HT1080 (cell line): Measurements from ENCODE around the gene METTL5. TPM values are rescaled to one million over a fixed set of nuclear protein-coding genes. Genes with fewer than 3 reads are reported as not detected.
"Not testable (repeated sequence)": the region's sequence is repeated elsewhere in the genome, so short reads cannot be mapped to it uniquely, and the experiment has no call there.

Experiments
- DNase-seq: peaks from one replicate; pipeline ENCODE4 v3.0.0-alpha.2; 2015; ENCODE audit warnings: low read depth
- total RNA-seq: library from RNA; depleted of rRNA; stranded (reverse); fragments of >200 nt; shearing (Covaris generic); gene quantifications from 2 replicates; pipeline ENCODE4 v1.2.3, GENCODE V29; 2014

Gene METTL5
- total RNA-seq, 1 experiment from 2014 or later = 110 TPM

DNA sequence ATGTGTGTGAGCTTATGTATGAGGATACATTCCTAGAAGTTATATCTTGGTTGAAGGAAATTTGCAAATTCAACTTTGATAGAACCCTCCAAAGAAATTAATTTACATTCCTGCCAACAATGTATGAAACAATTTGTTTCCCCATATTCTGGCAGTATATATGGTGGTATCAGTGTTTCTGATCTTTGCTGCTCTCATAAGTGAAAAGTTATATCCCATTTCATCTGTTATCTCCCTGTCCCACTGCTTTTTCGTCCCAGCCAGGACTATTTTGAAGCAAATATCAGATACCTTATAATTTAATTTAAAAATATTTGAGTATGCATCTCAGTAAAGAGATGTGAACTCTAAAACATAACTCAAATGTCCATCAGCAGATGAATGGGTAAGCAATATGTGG lies 9.7 kb upstream of the METTL5 start:
- no peak for DNase-seq

DNA sequence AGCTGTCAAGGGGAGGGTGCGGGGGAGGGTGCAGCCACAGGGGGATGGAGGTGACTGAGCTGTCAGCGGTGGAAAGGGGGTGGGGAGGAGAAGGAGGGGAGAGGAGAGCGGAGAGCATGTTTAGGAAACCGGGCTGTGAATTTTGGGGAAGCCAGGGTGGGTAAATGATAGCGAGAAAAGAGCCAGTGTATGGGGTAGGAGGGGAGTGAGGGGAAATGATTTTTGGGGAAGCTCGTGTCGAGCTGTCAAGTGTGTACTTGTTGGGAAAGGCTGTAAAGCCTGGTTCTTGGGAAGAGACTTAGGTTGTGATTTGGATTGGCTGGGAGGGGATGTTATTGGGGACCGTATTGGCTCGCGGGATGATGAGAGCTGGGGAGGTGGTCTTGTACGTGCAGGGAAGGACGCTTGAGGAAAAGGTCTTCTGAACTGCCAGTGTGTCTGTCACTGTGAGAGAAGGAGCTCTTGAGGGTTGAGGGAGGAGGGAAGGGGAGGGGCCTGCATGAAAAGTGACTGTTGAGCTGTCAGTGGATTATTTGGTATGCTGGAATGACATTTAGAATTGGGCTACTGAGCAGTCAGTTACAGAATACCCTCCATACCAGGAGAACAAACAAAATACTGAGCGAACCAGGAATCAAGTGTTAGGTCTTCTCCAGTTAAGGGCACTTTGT lies 3.6 kb upstream of the METTL5 start:
- DNase-seq = peak; percentile 68

DNA sequence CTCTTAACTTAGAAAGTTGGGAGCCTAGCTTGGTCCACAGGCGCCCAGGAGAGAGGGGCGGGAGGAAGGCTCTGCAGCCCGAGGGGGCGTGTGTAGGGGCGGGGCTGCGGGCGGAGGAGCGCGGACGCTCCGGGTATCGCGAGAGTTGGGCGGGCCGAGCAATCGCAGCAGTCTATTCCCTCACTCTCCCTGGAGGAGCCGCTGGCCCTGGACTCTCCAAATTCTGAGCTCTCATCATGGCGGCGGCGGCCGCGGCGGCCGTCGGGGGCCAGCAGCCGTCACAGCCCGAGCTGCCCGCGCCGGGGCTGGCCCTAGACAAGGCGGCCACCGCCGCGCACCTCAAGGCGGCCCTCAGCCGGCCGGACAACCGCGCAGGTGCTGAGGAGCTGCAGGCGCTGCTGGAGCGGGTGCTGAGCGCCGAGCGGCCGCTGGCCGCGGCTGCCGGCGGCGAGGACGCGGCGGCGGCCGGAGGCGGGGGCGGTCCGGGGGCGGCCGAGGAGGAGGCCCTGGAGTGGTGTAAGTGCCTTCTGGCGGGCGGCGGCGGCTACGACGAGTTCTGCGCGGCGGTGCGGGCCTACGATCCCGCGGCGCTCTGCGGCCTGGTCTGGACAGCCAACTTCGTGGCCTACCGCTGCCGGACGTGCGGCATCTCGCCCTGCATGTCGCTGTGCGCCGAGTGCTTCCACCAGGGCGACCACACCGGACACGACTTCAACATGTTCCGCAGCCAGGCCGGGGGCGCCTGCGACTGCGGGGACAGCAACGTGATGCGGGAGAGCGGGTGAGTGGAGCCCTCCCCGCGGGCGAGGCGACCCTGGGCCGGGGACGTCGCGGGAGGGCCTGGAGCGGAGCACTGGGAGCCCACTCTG lies 2.8 kb upstream of the METTL5 start, which contains the start of gene UBR3:
UBR3 (plus strand) TSS at position 183 of the 869 bp plus-strand sequence; CDS start at position 237, 54 bp downstream.
- peak; percentile 88 for DNase-seq

DNA sequence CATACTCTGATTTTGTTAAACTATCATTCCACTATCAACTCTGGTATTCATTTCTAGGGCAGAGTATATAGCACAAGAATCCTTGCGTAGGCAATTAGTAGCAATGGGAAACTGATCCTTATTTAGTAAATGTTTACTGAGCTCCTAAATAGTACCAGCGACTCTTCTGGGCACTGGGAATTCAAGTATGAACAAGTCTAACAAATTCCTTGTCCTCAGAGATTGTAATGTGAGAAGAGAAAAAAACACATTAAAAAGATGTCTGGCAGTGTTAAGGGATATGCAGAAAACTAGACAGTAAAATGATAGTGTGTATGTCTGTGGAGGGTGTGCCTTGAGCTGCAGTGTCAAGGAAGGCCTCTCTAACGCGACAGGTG lies 721 bp downstream of the METTL5 start:
- no peak for DNase-seq

DNA sequence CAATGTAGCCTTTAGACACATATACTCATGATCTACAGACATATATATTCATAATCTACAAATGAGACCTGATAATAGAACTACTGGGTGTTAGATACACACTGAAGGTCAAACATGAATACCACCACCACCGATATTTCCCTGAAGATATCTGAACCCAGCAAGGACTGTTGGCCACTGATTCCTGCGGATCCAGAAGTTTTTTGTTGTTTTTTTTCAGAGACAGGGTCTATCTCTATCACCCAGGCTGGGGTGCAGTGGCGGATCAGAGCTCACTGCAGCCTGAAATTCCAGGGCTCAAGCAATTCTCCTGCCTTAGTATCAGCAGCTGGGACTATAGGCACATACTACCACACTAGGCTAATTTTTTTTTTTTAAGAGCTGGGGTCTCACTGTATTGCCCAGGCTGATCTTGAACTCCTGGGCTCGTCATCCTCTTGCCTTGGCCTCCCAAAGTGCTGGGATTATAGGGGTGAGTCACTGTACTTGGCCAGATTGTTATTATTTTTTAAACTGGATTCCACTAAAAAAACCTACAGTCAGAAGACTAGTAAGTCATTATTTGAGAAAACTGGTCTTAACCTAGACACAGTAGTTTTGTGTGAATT lies 1.8 kb downstream of the METTL5 start:
- no peak for DNase-seq

DNA sequence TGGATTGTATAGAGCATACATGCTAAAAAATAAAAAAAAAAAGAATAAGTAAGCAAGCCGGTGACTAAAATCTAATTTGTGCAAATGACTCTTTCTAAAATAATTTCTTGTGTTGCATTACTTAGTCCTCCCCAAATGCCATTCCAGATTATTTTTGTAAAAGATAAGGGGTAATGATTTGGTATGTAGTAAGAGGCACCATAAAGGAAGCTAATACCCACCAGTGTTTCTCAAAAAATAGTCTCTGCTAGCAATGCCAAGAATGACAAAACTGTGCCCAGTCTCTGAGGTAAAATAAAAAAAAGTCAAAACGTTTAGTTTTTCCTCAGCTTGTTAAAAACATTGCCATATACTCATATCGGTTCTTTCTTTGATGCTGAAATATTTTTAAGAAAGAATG lies 2.7 kb downstream of the METTL5 start:
- no peak for DNase-seq

DNA sequence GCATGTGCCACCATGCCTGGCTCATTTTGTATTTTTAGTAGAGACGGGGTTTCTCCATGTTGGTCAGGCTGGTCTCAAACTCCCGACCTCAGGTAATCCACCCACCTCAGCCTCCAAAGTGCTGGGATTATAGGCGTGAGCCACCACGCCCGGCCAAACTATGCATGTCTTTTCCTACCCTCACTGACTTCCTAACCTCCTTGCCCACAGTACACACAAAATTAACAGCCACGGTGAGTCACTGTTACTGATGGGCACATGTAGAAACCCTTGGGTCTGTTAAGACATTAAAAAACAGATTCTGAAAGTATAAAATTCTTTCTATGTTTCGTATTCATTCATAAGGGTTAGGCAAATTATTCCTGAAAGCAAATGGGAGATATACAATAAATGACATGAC lies 4.6 kb downstream of the METTL5 start:
- DNase-seq = peak; percentile 76

DNA sequence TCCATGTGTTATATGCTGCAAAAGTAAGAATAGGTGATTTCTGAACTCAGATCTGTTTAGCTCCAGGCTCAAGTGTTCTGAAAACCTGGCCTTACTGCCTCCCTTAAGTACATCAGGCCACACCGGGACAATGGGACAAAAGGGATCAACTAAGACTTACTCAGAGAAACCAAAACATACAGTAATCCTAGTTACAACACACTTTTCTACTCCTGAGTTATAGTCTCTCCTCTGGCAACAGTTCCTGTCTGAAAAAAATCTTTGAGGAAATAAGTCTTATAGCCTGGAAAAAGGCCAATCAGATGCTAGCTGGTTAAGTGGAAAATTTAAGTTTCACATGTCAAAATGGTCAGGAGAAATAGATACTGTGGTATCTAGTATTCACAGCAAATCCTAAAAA lies 5.6 kb downstream of the METTL5 start:
- DNase-seq = peak; percentile 28

DNA sequence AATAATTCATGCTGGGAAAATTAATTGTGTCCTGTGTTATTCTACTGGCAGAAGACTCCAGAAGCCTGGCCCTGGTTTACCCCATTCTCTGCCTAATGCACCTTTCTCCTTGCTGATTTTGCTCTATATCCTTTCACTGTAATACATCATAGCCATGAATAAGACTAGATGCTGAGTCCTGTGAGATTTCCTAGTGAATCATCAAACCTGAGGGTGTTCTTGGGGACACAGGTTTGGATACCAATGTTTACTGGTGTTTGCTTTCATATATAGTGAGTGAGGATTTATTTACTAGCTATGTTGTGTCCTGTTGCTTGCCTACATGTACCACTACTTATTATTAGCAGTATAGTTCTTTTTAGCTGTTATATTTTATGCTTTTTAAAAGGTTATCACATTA lies 6.5 kb downstream of the METTL5 start:
- no peak for DNase-seq

DNA sequence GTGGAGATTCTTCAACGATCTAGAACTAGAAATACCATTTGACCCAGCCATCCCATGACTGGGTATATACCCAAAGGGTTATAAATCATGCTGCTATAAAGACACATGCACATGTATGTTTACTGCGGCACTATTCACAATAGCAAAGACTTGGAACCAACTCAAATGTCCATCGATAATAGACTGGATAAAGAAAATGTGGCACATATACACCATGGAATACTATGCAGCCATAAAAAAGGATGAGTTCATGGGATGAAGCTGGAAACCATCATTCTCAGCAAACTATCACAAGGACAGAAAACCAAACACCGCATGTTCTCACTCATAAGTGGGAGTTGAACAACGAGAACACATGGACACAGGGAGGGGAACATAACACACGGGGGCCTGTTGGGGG lies 7.3 kb downstream of the METTL5 start:
- not testable (repeated sequence) for DNase-seq

DNA sequence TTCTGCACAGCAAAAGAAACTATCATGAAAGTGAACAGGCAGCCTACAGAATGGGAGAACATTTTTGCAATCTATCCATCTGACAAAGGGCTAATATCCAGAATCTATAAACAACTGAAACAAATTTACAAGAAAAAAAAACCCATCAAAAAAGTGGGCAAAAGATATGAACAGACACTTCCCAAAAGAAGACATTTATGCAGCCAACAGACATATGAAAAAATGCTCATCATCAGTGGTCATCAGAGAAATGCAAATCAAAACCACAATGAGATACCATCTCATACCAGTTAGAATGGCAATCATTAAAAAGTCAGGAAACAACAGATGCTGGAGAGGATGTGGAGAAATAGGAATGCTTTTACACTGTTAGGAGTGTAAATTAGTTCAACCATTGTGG lies 7.7 kb downstream of the METTL5 start:
- not testable (repeated sequence) for DNase-seq

DNA sequence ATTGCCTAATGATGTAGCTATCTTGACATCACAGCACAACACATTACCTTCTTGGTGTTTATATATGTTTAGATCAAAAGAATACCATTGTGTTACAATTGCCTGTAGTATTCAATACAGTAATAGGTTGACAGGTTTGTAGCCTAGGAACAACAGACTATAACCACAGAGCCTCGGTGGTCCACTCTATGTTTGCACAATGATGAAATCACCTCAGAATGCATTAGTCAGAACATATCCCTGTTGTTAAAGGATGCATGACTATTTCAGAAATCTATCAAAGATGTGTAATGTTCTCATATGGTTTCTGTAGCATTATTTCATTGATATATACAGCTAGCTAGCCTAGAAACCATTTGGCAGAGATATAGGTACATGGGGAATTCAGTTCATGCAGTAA lies 8.9 kb downstream of the METTL5 start:
- peak; percentile 82 for DNase-seq

DNA sequence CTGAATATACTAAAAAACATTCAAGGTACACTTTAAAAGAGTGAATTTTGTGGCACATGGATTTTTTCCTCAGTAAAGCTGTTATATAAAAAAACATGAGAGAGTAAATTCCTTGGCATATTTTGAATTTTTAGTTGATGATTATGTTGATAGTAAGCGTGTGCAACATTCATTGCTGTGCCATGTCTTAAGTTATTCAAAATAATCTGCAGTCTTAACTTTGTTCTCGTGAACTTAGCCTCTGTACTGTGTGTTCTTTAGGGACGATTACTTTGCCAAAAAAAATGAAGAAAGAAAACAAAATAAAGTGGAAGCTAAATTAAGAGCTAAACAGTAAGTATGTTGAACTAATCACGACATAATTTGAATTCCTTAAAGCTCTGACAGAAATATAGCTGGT lies 16.5 kb downstream of the METTL5 start:
- no peak for DNase-seq

DNA sequence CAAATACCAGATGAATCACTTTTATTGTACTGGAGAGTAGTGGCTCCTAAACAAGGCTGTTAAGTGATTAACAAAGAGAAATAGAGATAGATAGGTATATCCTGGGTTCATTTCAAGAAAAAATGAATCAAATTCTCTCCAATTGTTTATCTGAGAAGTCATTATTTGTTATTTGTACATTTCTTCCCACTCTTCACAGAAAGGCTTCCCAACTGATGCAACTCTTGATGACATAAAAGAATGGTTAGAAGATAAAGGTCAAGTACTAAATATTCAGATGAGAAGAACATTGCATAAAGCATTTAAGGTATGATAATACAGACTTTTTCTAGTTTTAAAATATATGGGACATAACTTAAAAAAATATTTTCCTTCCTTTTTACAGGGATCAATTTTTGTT lies 18.1 kb downstream of the METTL5 start:
- DNase-seq = no peak

DNA sequence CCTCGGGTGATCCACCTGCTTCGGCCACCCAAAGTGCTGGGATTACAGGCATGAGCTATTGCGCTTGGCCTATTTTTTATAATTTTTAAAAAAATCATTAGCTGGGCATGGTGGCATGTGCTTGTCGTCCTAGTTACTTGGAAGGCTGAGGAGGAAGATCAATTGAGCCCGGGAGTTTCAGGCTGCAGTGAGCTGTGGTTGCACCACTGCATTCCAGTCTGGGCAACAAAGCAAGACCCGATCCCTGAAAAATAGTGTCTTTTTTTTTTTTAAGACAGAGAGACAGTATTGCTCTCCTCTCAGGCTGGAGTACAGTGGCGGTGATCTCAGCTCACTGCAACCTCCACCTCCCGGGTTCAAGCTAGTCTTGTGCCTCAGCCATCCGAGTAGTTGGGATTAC lies 21.2 kb downstream of the METTL5 start:
- no peak for DNase-seq

DNA sequence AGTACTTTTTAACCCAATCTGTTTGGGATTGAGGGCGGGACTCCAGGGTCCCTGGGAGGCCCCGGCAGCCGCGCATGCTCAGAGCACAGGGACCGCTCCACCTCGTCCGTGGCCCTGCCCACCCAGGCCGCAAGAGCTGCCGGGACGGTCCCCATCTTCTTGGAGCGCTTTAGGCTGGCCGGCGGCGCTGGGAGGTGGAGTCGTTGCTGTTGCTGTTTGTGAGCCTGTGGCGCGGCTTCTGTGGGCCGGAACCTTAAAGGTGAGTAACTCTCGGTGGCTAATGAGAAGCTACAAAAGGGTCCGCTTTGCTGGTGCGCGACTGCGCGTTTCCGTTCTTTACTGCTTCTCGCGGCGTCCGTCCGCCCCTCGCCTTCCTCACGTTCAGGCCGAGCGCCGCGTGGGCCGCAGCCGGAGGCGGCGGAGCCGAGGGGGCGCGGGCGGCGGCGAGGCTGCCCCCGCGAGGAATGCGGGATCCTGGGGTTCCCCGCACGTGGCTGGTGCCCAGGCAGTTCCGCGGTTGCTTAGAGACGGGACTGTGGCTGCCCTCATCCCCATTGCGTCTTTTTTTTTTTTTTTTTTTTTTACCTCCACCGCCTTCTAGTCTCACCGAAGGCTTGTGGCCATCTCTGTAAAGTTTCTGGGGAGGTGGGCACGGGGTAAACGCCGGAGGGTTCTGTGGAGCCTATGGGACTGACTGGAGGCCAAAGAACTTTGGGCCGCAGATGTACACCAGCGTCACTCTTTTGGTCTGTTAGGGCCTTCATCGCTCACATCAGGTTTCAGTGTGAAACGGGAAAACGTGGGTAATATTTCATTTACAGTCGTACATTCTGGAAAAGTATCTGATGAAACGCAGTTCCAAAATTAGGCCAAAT lies 25.8 kb downstream of the METTL5 start, which contains the start of gene SSB:
SSB (plus strand) TSS at position 154 of the 875 bp plus-strand sequence. CDS start 2,090 bp downstream, outside the sequence.
- peak; percentile 96 for DNase-seq

DNA sequence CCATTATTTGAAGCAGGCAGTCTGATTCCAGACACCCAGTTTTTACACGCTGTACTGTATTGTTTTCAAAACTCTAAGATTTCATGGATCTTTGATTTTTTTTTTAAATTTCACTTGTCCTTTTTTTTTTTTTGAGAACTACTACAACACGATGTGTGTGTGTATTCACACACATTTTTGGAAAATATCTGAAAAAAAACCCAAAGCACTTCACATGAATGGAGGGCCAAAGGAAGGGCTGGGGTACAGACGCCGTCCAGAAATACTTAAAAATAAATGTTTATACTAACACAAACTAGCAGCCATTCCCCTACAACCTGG lies 26.3 kb downstream of the METTL5 start:
- DNase-seq = no peak

DNA sequence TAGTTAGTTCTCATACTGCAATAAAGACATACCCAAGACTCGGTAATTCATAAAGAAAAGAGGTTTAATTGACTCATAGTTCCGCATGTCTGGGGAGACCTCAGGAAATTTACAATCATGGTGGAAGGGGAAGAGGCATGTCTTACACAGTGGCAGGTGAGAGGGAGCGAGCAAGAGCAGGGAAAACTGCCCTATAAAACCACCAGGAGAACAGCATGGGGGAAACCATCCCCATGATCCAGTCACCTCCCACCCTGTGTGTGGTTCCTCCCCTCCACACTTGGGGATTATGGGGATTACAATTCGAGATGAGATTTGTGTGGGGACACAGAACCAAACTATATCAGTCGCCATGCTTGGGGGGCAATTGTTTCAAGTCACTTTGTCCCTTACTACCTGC lies 27.1 kb downstream of the METTL5 start:
- no peak for DNase-seq

DNA sequence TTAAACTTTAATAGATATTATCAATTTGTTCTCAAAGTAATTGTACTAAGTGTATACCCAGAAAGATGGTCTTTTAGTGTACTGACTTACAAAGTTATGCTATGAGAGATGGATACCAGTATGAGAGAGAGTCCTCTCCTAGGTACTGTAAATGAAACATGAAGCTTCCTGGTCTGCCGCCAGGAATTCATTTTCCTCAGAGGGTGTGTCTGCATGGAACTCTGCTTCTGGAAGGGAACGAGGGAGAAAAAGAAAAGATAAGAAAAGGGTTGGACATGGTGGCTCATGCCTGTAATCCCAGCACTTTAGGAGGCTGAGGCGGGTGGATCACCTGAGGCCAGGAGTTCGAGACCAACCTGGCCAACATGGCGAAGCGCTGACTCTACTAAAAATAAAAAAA lies 28.3 kb downstream of the METTL5 start:
- DNase-seq = no peak

DNA sequence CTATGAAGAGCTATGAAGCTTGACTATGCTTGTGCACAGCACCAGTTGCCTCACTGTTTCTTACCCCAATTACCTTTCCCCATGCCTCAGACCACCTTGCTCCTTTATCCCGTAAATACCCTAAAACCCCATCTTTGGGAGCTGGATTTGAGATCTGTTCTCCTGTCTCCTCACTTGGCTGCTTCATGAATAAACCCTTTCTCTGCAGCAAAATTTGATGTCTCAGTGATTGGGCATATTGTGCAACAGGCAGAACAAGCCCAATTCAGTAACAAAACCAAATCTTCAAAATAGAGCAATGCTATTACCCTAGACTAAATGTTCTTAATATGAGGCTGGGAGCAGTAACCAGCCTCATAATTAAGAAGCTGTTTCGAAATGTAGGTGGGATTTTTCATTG lies 29.5 kb downstream of the METTL5 start:
- DNase-seq = no peak

DNA sequence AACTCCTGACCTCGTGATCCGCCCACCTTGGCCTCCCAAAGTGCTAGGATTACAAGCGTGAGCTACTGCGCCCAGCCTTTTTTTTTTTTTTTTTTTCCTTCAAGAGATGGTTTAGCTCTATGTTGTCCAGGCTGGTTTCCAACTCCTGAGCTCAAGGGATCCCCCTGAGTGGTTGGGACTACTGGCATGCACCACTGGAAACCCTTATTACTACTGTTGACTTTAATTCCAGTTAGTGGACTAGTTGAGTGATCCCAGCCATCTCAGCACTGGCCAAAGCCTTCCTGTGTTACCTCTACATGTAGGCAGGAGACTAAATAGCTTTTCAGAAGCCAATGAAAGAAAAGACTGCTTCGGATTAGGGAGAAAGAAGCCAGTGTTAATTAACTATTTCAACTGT lies 34.1 kb downstream of the METTL5 start:
- no peak for DNase-seq
